GM12872 (cell line): ENCODE measurements around the gene CHPF2.

Experiments
- CTCF ChIP-seq: IDR thresholded peaks from 3 replicates; pipeline ENCODE4 v1.5.1; 2011; ENCODE audit warnings: low read depth, mild to moderate bottlenecking, low read length, moderate library complexity; ENCODE audit not compliant: insufficient read depth

CHPF2 gene

GRCh38 chr7:151264615-151265014, 32.3 kb downstream of the CHPF2 start:
- TF ChIP-seq CTCF, result no peak

GRCh38 chr7:151265351-151265931, 33.2 kb downstream of the CHPF2 start:
- no peak for TF ChIP-seq CTCF

- TF ChIP-seq CTCF, result no peak
Observed at GRCh38 chr7:151269511-151269910, 37.2 kb downstream of the CHPF2 start.

GRCh38 chr7:151271699-151272355, 39.5 kb downstream of the CHPF2 start:
- no peak for TF ChIP-seq CTCF

GRCh38 chr7:151272405-151272804, 40.1 kb downstream of the CHPF2 start:
- TF ChIP-seq CTCF, result no peak

- TF ChIP-seq CTCF, result no peak
Observed at GRCh38 chr7:151272877-151273276, 40.6 kb downstream of the CHPF2 start.

GRCh38 chr7:151273651-151274390, 41.5 kb downstream of the CHPF2 start:
- no peak for TF ChIP-seq CTCF
